Measurements from ENCODE around the gene DOCK4.

The DOCK4 gene

DNA sequence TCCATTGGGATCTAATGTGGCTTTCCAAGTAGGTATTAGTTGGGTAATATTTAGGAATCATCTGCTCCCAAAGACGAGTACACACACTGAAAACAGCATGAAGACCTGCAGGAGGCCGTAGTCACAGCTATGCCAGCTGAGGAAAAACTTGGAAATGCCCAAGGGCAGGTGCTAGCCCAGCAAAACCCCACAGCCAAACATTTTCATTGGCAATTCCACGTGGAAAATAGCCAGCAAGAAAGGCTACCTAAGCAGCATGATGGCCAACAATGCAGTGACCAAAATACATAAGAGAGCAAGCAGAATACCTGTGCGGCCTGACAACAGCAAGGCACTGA lies 32.7 kb downstream of the DOCK4 start:
- no peaks in the 10 kb centered on the region for H3K27me3 ChIP-seq (ENCODE audit: control insufficient read depth, insufficient read depth, low read length)
- H3K4me1 ChIP-seq (ENCODE audit: control insufficient read depth, insufficient read depth, low read length), result peaks cover 9% of the 10 kb centered on the region
- H3K27ac ChIP-seq (ENCODE audit: low read depth, low read length), result no peak overlapping the region
- no peaks in the 10 kb centered on the region for H3K9me3 ChIP-seq (ENCODE audit: control insufficient read depth, insufficient read depth, low read length)
- no peak overlapping the region for H3K9ac ChIP-seq (ENCODE audit: low read depth, low read length)
- no peak overlapping the region for H3K4me3 ChIP-seq (ENCODE audit: low read depth, low read length)
- H3K36me3 ChIP-seq (ENCODE audit: control insufficient read depth, insufficient read depth, low read length), result no peaks in the 10 kb centered on the region

DNA sequence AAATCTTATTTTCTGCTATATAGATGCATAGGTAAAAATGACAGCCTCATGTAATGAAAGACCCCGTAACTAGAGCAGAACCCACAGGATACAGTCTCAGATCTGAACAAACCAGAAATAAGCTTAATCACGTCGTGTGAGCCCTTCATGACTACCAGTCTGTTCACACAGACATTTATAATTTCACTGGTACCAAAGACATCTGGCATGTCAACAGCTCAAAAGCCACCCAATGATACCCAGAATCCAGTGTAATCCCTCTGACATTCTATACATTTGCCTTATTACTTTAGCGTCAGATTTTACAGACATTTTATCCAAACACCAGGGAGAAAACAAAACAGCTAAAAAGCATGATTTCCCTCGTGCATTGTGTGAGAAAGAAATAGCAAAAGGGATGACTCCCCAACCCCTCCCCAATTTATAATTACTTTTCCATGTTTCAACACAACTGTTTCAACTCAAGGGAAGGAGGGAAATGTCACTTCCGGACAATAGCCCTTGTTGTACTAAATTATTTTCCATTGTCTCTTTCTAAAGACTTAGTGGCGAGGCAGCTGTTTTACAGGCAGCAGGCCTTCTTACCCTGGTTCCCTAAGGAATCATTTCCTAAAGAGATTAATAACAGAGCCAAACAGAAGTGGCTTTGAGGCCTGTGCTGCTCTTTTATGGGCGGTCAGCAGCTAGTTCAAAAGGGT lies 33.2 kb downstream of the DOCK4 start:
- Histone ChIP-seq H3K27me3 (ENCODE audit: control insufficient read depth, insufficient read depth, low read length) (no peaks in the 10 kb centered on the region), H3K9me3 (ENCODE audit: control insufficient read depth, insufficient read depth, low read length) (no peaks in the 10 kb centered on the region), H3K9ac (ENCODE audit: low read depth, low read length) (no peak overlapping the region), H3K27ac (ENCODE audit: low read depth, low read length) (no peak overlapping the region), H3K4me3 (ENCODE audit: low read depth, low read length) (no peak overlapping the region), H3K36me3 (ENCODE audit: control insufficient read depth, insufficient read depth, low read length) (no peaks in the 10 kb centered on the region), H3K4me1 (ENCODE audit: control insufficient read depth, insufficient read depth, low read length) (peaks cover 9% of the 10 kb centered on the region)

GRCh38 chr7:112171673-112172072 lies 34.5 kb downstream of the DOCK4 start:
- no peaks in the 10 kb centered on the region for H3K9me3 ChIP-seq (ENCODE audit: control insufficient read depth, insufficient read depth, low read length)
- H3K27ac ChIP-seq (ENCODE audit: low read depth, low read length), result no peak overlapping the region
- no peaks in the 10 kb centered on the region for H3K36me3 ChIP-seq (ENCODE audit: control insufficient read depth, insufficient read depth, low read length)
- no peaks in the 10 kb centered on the region for H3K27me3 ChIP-seq (ENCODE audit: control insufficient read depth, insufficient read depth, low read length)
- no peak overlapping the region for H3K4me3 ChIP-seq (ENCODE audit: low read depth, low read length)
- H3K9ac ChIP-seq (ENCODE audit: low read depth, low read length), result no peak overlapping the region
- H3K4me1 ChIP-seq (ENCODE audit: control insufficient read depth, insufficient read depth, low read length), result no peaks in the 10 kb centered on the region

DNA sequence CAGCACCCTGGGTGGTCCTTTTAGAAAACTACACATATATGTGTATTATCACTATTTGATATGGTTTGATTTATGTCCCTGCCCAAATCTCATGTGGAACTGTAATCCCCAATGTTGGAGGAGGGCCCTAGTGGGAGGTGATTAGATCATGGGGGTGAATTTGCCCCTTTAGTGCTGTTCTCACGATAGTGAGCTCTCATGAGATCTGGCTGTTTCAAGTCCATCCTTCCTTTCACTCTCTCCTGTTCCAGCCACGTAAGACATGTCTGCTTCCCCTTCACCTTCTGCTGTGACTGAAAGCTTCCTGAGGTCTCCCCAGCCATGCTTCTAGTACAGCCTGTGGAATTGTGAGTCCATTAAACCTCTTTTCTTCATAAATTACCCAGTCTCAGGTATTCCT lies 37.3 kb downstream of the DOCK4 start:
- H3K27ac ChIP-seq (ENCODE audit: low read depth, low read length), result no peak overlapping the region
- peaks cover under 1% of the 10 kb centered on the region; the same call in 1 of the 2 replicates for H3K4me1 ChIP-seq (ENCODE audit: control insufficient read depth, insufficient read depth, low read length)
- H3K36me3 ChIP-seq (ENCODE audit: control insufficient read depth, insufficient read depth, low read length), result no peaks in the 10 kb centered on the region
- H3K9me3 ChIP-seq (ENCODE audit: control insufficient read depth, insufficient read depth, low read length), result no peaks in the 10 kb centered on the region
- no peak overlapping the region for H3K9ac ChIP-seq (ENCODE audit: low read depth, low read length)
- no peak overlapping the region for H3K4me3 ChIP-seq (ENCODE audit: low read depth, low read length)
- no peaks in the 10 kb centered on the region for H3K27me3 ChIP-seq (ENCODE audit: control insufficient read depth, insufficient read depth, low read length)

DNA sequence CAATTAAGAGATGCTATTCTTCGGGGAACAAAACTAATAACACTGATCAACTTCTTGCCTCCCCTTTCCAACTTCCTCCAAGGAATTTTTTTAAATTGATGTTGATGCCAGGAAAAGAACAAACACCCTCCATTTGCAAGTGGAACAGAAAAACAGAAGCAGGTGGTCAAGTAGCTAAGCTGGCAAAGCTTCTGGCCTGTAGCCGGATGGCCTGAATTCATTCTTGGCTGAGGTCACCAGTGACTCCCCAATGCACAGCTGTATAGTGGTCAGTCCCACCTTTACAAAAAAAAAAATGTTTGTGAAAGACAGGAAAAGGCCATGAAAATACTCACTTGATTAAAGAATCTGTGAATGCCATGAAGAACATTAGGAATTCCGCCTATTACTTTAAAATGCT lies 39.1 kb downstream of the DOCK4 start:
- Histone ChIP-seq H3K9ac (ENCODE audit: low read depth, low read length) (no peak overlapping the region), H3K27ac (ENCODE audit: low read depth, low read length) (no peak overlapping the region), H3K9me3 (ENCODE audit: control insufficient read depth, insufficient read depth, low read length) (no peaks in the 10 kb centered on the region), H3K36me3 (ENCODE audit: control insufficient read depth, insufficient read depth, low read length) (no peaks in the 10 kb centered on the region), H3K27me3 (ENCODE audit: control insufficient read depth, insufficient read depth, low read length) (no peaks in the 10 kb centered on the region), H3K4me1 (ENCODE audit: control insufficient read depth, insufficient read depth, low read length) (peaks cover 17% of the 10 kb centered on the region), H3K4me3 (ENCODE audit: low read depth, low read length) (no peak overlapping the region)

- peak overlapping the region; percentile 81 for H3K27ac ChIP-seq (ENCODE audit: low read depth, low read length)
- H3K36me3 ChIP-seq (ENCODE audit: control insufficient read depth, insufficient read depth, low read length), result no peaks in the 10 kb centered on the region
- no peak overlapping the region for H3K9ac ChIP-seq (ENCODE audit: low read depth, low read length)
- H3K4me3 ChIP-seq (ENCODE audit: low read depth, low read length), result no peak overlapping the region; the same call in 1 of the 2 replicates
- peaks cover 42% of the 10 kb centered on the region for H3K4me1 ChIP-seq (ENCODE audit: control insufficient read depth, insufficient read depth, low read length)
- no peaks in the 10 kb centered on the region for H3K9me3 ChIP-seq (ENCODE audit: control insufficient read depth, insufficient read depth, low read length)
- no peaks in the 10 kb centered on the region for H3K27me3 ChIP-seq (ENCODE audit: control insufficient read depth, insufficient read depth, low read length)
Observed at GRCh38 chr7:112162784-112163506, 43.3 kb downstream of the DOCK4 start.

GRCh38 chr7:112162142-112162766 lies 43.9 kb downstream of the DOCK4 start:
- Histone ChIP-seq H3K27ac (ENCODE audit: low read depth, low read length) (peak overlapping the region; percentile 84), H3K27me3 (ENCODE audit: control insufficient read depth, insufficient read depth, low read length) (no peaks in the 10 kb centered on the region), H3K9me3 (ENCODE audit: control insufficient read depth, insufficient read depth, low read length) (no peaks in the 10 kb centered on the region), H3K36me3 (ENCODE audit: control insufficient read depth, insufficient read depth, low read length) (no peaks in the 10 kb centered on the region), H3K4me3 (ENCODE audit: low read depth, low read length) (peak overlapping the region; percentile 22; the same call in 1 of the 2 replicates), H3K4me1 (ENCODE audit: control insufficient read depth, insufficient read depth, low read length) (peaks cover 42% of the 10 kb centered on the region), H3K9ac (ENCODE audit: low read depth, low read length) (no peak overlapping the region)

GRCh38 chr7:112161253-112162141 lies 44.7 kb downstream of the DOCK4 start:
- Histone ChIP-seq H3K36me3 (ENCODE audit: control insufficient read depth, insufficient read depth, low read length) (no peaks in the 10 kb centered on the region), H3K9ac (ENCODE audit: low read depth, low read length) (no peak overlapping the region), H3K9me3 (ENCODE audit: control insufficient read depth, insufficient read depth, low read length) (no peaks in the 10 kb centered on the region), H3K27me3 (ENCODE audit: control insufficient read depth, insufficient read depth, low read length) (no peaks in the 10 kb centered on the region), H3K27ac (ENCODE audit: low read depth, low read length) (peak overlapping the region; percentile 84), H3K4me1 (ENCODE audit: control insufficient read depth, insufficient read depth, low read length) (peaks cover 42% of the 10 kb centered on the region), H3K4me3 (ENCODE audit: low read depth, low read length) (peak overlapping the region; percentile 22; the same call in 1 of the 2 replicates)

- Histone ChIP-seq H3K4me3 (ENCODE audit: low read depth, low read length) (no peak overlapping the region), H3K27me3 (ENCODE audit: control insufficient read depth, insufficient read depth, low read length) (no peaks in the 10 kb centered on the region), H3K27ac (ENCODE audit: low read depth, low read length) (peak overlapping the region; percentile 84), H3K36me3 (ENCODE audit: control insufficient read depth, insufficient read depth, low read length) (no peaks in the 10 kb centered on the region), H3K4me1 (ENCODE audit: control insufficient read depth, insufficient read depth, low read length) (peaks cover 42% of the 10 kb centered on the region), H3K9ac (ENCODE audit: low read depth, low read length) (no peak overlapping the region), H3K9me3 (ENCODE audit: control insufficient read depth, insufficient read depth, low read length) (no peaks in the 10 kb centered on the region)
Observed at GRCh38 chr7:112160771-112161150, 45.4 kb downstream of the DOCK4 start.

DNA sequence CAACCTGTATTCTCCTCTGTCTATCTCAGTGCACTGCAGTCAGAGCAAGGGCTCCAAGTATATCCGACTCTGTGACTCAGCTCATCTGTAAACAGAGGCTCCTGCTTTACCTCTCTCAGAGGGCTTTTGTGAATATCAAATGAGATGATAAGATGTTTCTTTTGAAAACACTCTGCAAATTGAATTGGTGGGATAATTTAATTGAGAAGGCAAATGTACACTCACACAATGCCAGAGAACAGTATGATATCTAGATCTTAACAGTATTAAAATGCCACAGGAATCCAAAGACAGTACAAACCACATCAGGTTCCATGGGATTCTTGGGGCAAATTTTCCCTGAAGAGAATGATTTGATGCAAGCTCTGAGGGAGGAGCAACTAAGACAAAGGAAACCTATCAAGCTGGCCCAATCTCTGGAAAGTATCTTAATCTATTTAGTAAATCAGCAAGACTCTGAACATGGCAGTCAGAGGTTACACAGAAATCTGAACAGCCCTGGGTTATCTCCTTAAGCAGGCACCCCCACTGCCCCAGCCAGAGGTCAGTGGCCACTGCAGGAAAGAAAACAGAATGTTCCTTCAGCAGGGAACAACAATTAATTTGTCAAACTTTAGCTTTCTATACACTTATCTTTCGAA lies 45.9 kb downstream of the DOCK4 start:
- Histone ChIP-seq H3K9me3 (ENCODE audit: control insufficient read depth, insufficient read depth, low read length) (no peaks in the 10 kb centered on the region), H3K36me3 (ENCODE audit: control insufficient read depth, insufficient read depth, low read length) (no peaks in the 10 kb centered on the region), H3K27me3 (ENCODE audit: control insufficient read depth, insufficient read depth, low read length) (no peaks in the 10 kb centered on the region), H3K4me1 (ENCODE audit: control insufficient read depth, insufficient read depth, low read length) (peaks cover 42% of the 10 kb centered on the region), H3K4me3 (ENCODE audit: low read depth, low read length) (no peak overlapping the region), H3K9ac (ENCODE audit: low read depth, low read length) (no peak overlapping the region; the same call in 1 of the 2 replicates), H3K27ac (ENCODE audit: low read depth, low read length) (peak overlapping the region; percentile 84)
